ENCODE measurements around the gene BCLAF3.
A peak's percentile ranks its signal among the peaks of the same experiment; 100 is the strongest.

BCLAF3 gene

DNA sequence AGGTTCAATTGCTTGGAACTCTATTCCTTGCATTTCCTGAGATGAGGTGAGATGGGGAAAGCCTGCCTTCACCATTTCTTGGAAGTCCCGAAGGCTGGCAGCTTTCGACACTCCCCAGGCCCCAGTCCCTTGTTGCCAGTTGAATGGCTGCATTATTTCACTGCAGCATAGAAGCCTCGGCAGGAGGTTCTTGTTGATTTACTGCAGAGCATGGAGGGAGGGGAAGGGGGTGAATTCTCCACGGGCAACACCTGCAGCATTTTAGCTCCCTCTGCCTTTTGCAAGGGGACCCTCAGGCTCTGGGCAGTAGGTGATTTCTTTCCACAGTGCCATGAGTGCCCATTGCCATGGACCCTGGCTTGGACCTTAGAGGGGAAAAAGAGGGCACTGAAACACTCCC lies 10.7 kb upstream of the BCLAF3 start:
- Histone ChIP-seq H3K36me3 (ENCODE audit: insufficient read depth, insufficient read length, low read length) (no peaks in the 10 kb centered on the region), H3K9me3 (ENCODE audit: insufficient read depth, low read length) (no peaks in the 10 kb centered on the region), H3K27me3 (ENCODE audit: insufficient read depth, insufficient read length) (no peaks in the 10 kb centered on the region), H3K4me1 (ENCODE audit: insufficient read depth, insufficient read length) (peaks cover 2% of the 10 kb centered on the region), H3K4me3 (ENCODE audit: insufficient read length, low read depth) (no peak overlapping the region), H3K9ac (ENCODE audit: insufficient read length, low read depth) (no peak overlapping the region)
- no peak for DNase-seq (ENCODE audit: low read depth, low spot score)
- no peak for TF ChIP-seq ZNF274 (IDR thresholded peaks at IDR 0.05; ENCODE audit: low read depth, low read length)
- no peak for TF ChIP-seq SUZ12 (IDR thresholded peaks at IDR 0.05; ENCODE audit: extremely low read depth, insufficient read depth, insufficient read length)
- TF ChIP-seq YY1 (IDR thresholded peaks at IDR 0.05; ENCODE audit: insufficient read depth, insufficient read length), result no peak

- DNase-seq (ENCODE audit: low read depth, low spot score), result no peak
- Histone ChIP-seq H3K36me3 (ENCODE audit: insufficient read depth, insufficient read length, low read length) (no peaks in the 10 kb centered on the region), H3K27me3 (ENCODE audit: insufficient read depth, insufficient read length) (no peaks in the 10 kb centered on the region), H3K4me3 (ENCODE audit: insufficient read length, low read depth) (no peak overlapping the region), H3K4me1 (ENCODE audit: insufficient read depth, insufficient read length) (no peaks in the 10 kb centered on the region), H3K9ac (ENCODE audit: insufficient read length, low read depth) (no peak overlapping the region), H3K9me3 (ENCODE audit: insufficient read depth, low read length) (no peaks in the 10 kb centered on the region)
- TF ChIP-seq SUZ12 (IDR thresholded peaks at IDR 0.05; ENCODE audit: extremely low read depth, insufficient read depth, insufficient read length) (no peak), YY1 (IDR thresholded peaks at IDR 0.05; ENCODE audit: insufficient read depth, insufficient read length) (no peak), ZNF274 (IDR thresholded peaks at IDR 0.05; ENCODE audit: low read depth, low read length) (no peak)
Observed at GRCh38 chrX:19991350-19991718, 473 bp upstream of the BCLAF3 start.

GRCh38 chrX:19990151-19990555 lies 708 bp downstream of the BCLAF3 start:
- Histone ChIP-seq H3K4me3 (ENCODE audit: insufficient read length, low read depth) (peak overlapping the region; percentile 71), H3K9me3 (ENCODE audit: insufficient read depth, low read length) (no peaks in the 10 kb centered on the region), H3K27me3 (ENCODE audit: insufficient read depth, insufficient read length) (no peaks in the 10 kb centered on the region), H3K36me3 (ENCODE audit: insufficient read depth, insufficient read length, low read length) (no peaks in the 10 kb centered on the region), H3K4me1 (ENCODE audit: insufficient read depth, insufficient read length) (no peaks in the 10 kb centered on the region), H3K9ac (ENCODE audit: insufficient read length, low read depth) (peak overlapping the region; percentile 50)
- DNase-seq (ENCODE audit: low read depth, low spot score), result no peak
- TF ChIP-seq YY1 (IDR thresholded peaks at IDR 0.05; ENCODE audit: insufficient read depth, insufficient read length), result no peak
- no peak for TF ChIP-seq ZNF274 (IDR thresholded peaks at IDR 0.05; ENCODE audit: low read depth, low read length)
- no peak for TF ChIP-seq SUZ12 (IDR thresholded peaks at IDR 0.05; ENCODE audit: extremely low read depth, insufficient read depth, insufficient read length)

DNA sequence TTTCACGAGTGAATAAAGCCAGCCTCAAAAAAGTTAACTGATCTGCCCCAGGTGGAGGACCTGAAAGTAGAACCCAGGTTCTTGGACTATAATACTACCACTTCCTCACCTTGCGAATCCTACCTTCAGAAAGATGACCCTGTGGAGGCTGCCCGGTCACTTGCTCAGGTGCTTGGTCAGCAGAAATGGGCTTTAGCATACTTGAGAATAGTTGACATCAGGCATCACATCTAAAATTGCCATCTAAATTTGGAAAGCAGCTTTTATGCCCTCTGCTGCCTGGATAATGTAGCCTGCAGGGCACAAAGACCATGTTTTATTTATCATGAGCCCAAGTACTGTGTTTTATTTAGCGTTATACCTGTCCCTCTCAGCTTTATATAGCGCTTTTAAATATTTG lies 3.0 kb downstream of the BCLAF3 start:
- DNase-seq (ENCODE audit: low read depth, low spot score), result no peak

DNA sequence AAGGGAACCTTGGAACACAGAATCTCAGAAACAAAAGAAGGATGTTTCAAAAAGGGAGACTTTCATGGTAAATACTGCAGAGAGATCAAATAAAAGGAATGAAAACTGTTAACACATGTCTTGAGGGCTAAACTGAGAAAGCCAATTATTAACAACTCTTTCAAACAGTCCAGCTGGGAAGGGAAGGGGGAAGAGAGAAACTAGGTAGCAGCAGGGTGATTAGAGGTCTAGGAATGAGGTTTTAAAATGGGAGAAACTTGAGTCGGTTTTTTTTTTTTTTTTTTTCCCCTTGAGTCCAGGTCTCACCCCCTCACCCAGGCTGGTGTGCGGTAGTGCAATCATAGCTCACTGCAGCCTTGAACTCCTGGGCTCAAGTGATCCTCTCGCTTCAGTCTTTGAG lies 4.3 kb downstream of the BCLAF3 start:
- no peaks in the 10 kb centered on the region for H3K27me3 ChIP-seq (ENCODE audit: insufficient read depth, insufficient read length)
- no peaks in the 10 kb centered on the region for H3K4me1 ChIP-seq (ENCODE audit: insufficient read depth, insufficient read length)
- no peak overlapping the region for H3K4me3 ChIP-seq (ENCODE audit: insufficient read length, low read depth)
- TF ChIP-seq SUZ12 (IDR thresholded peaks at IDR 0.05; ENCODE audit: extremely low read depth, insufficient read depth, insufficient read length) (no peak), ZNF274 (IDR thresholded peaks at IDR 0.05; ENCODE audit: low read depth, low read length) (no peak), YY1 (IDR thresholded peaks at IDR 0.05; ENCODE audit: insufficient read depth, insufficient read length) (no peak)
- no peak overlapping the region for H3K9ac ChIP-seq (ENCODE audit: insufficient read length, low read depth)
- no peak for DNase-seq (ENCODE audit: low read depth, low spot score)
- H3K36me3 ChIP-seq (ENCODE audit: insufficient read depth, insufficient read length, low read length), result no peaks in the 10 kb centered on the region
- no peaks in the 10 kb centered on the region for H3K9me3 ChIP-seq (ENCODE audit: insufficient read depth, low read length)

More for the DNA sequence above, 3.0 kb downstream of the BCLAF3 start:
- Histone ChIP-seq H3K9me3 (ENCODE audit: insufficient read depth, low read length) (no peaks in the 10 kb centered on the region), H3K4me3 (ENCODE audit: insufficient read length, low read depth) (no peak overlapping the region), H3K9ac (ENCODE audit: insufficient read length, low read depth) (no peak overlapping the region), H3K4me1 (ENCODE audit: insufficient read depth, insufficient read length) (no peaks in the 10 kb centered on the region), H3K27me3 (ENCODE audit: insufficient read depth, insufficient read length) (no peaks in the 10 kb centered on the region), H3K36me3 (ENCODE audit: insufficient read depth, insufficient read length, low read length) (no peaks in the 10 kb centered on the region)
- TF ChIP-seq SUZ12 (IDR thresholded peaks at IDR 0.05; ENCODE audit: extremely low read depth, insufficient read depth, insufficient read length), result no peak
- TF ChIP-seq ZNF274 (IDR thresholded peaks at IDR 0.05; ENCODE audit: low read depth, low read length), result no peak

- no peaks in the 10 kb centered on the region for H3K27me3 ChIP-seq (ENCODE audit: insufficient read depth, insufficient read length)
- no peak overlapping the region for H3K9ac ChIP-seq (ENCODE audit: insufficient read length, low read depth)
- TF ChIP-seq SUZ12 (IDR thresholded peaks at IDR 0.05; ENCODE audit: extremely low read depth, insufficient read depth, insufficient read length), result no peak
- no peak for TF ChIP-seq ZNF274 (IDR thresholded peaks at IDR 0.05; ENCODE audit: low read depth, low read length)
- TF ChIP-seq YY1 (IDR thresholded peaks at IDR 0.05; ENCODE audit: insufficient read depth, insufficient read length), result no peak
- H3K36me3 ChIP-seq (ENCODE audit: insufficient read depth, insufficient read length, low read length), result no peaks in the 10 kb centered on the region
- peaks cover 11% of the 10 kb centered on the region; the same call in 1 of the 2 replicates for H3K9me3 ChIP-seq (ENCODE audit: insufficient read depth, low read length)
- no peaks in the 10 kb centered on the region for H3K4me1 ChIP-seq (ENCODE audit: insufficient read depth, insufficient read length)
- no peak for DNase-seq (ENCODE audit: low read depth, low spot score)
- H3K4me3 ChIP-seq (ENCODE audit: insufficient read length, low read depth), result no peak overlapping the region
Observed at GRCh38 chrX:19981947-19982346, 8.9 kb downstream of the BCLAF3 start.

GRCh38 chrX:19975845-19976244 lies 15.0 kb downstream of the BCLAF3 start:
- no peak overlapping the region for H3K9ac ChIP-seq (ENCODE audit: insufficient read length, low read depth)
- no peaks in the 10 kb centered on the region for H3K4me1 ChIP-seq (ENCODE audit: insufficient read depth, insufficient read length)
- no peaks in the 10 kb centered on the region for H3K36me3 ChIP-seq (ENCODE audit: insufficient read depth, insufficient read length, low read length)
- no peak overlapping the region for H3K4me3 ChIP-seq (ENCODE audit: insufficient read length, low read depth)
- DNase-seq (ENCODE audit: low read depth, low spot score), result no peak
- TF ChIP-seq YY1 (IDR thresholded peaks at IDR 0.05; ENCODE audit: insufficient read depth, insufficient read length) (no peak), SUZ12 (IDR thresholded peaks at IDR 0.05; ENCODE audit: extremely low read depth, insufficient read depth, insufficient read length) (no peak), ZNF274 (IDR thresholded peaks at IDR 0.05; ENCODE audit: low read depth, low read length) (no peak)
- H3K9me3 ChIP-seq (ENCODE audit: insufficient read depth, low read length), result peaks cover 11% of the 10 kb centered on the region; the same call in 1 of the 2 replicates
- no peaks in the 10 kb centered on the region for H3K27me3 ChIP-seq (ENCODE audit: insufficient read depth, insufficient read length)
